B cell (primary cell): ENCODE data around the gene MAGEB1.

Experiments used
- EZH2 ChIP-seq: IDR thresholded peaks from 2 replicates; pipeline ENCODE4 v1.6.1; 2012; ENCODE audit warnings: borderline replicate concordance, low read depth, mild to moderate bottlenecking, moderate library complexity, low read length; ENCODE audit not compliant: insufficient read depth, poor library complexity, severe bottlenecking
- TF ChIP-seq, protein P1 (sequence below): fragments of 200-600 bp; IDR thresholded peaks from one replicate; pipeline ENCODE4 v1.8.0; 2022; ENCODE audit warnings: antibody characterized with exemption, mild to moderate bottlenecking

DNA sequence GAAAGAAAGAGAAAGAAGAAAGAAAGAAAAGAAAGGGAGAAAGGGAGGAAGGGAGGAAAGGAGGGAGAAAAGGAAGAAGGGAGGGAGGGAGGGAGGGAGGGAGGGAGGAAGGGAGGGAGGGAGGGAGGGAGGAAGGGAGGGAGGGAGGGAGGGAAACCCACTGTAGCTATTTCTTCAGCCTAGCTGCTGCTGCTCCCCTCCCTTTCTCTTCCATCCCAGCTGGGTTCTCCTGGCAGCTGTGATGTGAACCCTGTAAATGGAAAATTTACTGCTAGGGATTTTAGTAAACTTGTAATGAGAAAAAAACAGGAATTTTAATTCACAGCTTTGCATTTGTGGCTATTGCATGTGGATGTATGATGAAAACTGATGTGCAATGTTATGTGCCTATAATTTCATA is 54.3 kb downstream of the MAGEB1 start:
- no peak for TF ChIP-seq EZH2
- TF ChIP-seq, protein P1, sequence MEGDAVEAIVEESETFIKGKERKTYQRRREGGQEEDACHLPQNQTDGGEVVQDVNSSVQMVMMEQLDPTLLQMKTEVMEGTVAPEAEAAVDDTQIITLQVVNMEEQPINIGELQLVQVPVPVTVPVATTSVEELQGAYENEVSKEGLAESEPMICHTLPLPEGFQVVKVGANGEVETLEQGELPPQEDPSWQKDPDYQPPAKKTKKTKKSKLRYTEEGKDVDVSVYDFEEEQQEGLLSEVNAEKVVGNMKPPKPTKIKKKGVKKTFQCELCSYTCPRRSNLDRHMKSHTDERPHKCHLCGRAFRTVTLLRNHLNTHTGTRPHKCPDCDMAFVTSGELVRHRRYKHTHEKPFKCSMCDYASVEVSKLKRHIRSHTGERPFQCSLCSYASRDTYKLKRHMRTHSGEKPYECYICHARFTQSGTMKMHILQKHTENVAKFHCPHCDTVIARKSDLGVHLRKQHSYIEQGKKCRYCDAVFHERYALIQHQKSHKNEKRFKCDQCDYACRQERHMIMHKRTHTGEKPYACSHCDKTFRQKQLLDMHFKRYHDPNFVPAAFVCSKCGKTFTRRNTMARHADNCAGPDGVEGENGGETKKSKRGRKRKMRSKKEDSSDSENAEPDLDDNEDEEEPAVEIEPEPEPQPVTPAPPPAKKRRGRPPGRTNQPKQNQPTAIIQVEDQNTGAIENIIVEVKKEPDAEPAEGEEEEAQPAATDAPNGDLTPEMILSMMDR: no peak
